GM21381 (cell line): Measurements from ENCODE around the gene CDH13.

Source experiments
- ATAC-seq: cut with Tn5 transposase; IDR thresholded peaks from one replicate; pipeline ENCODE4 v1.9.1; 2021; ENCODE audit warnings: mild to moderate bottlenecking, moderate library complexity; ENCODE audit not compliant: unreplicated experiment

Gene CDH13

GRCh38 chr16:83269048-83269447, 642.3 kb downstream of the CDH13 start:
- ATAC-seq = no peak

GRCh38 chr16:83269541-83269940, 642.8 kb downstream of the CDH13 start:
- no peak for ATAC-seq

- ATAC-seq = no peak
Measured at GRCh38 chr16:83270061-83270460, 643.3 kb downstream of the CDH13 start.

- ATAC-seq = no peak
Measured at GRCh38 chr16:83270640-83271039, 643.9 kb downstream of the CDH13 start.

GRCh38 chr16:83271123-83271522, 644.4 kb downstream of the CDH13 start:
- no peak for ATAC-seq

- no peak for ATAC-seq
Measured at GRCh38 chr16:83271970-83272575, 645.3 kb downstream of the CDH13 start.

- no peak for ATAC-seq
Measured at GRCh38 chr16:83272843-83273242, 646.1 kb downstream of the CDH13 start.

- ATAC-seq = no peak
Measured at GRCh38 chr16:83273504-83274173, 646.9 kb downstream of the CDH13 start.

GRCh38 chr16:83279251-83279650, 652.5 kb downstream of the CDH13 start:
- ATAC-seq = no peak

- no peak for ATAC-seq
Measured at GRCh38 chr16:83285921-83286320, 659.2 kb downstream of the CDH13 start.

GRCh38 chr16:83296505-83296904, 669.7 kb downstream of the CDH13 start:
- no peak for ATAC-seq

- no peak for ATAC-seq
Measured at GRCh38 chr16:83298541-83298940, 671.8 kb downstream of the CDH13 start.

- ATAC-seq = no peak
Measured at GRCh38 chr16:83300326-83300725, 673.6 kb downstream of the CDH13 start.

GRCh38 chr16:83301971-83302370, 675.2 kb downstream of the CDH13 start:
- no peak for ATAC-seq

GRCh38 chr16:83302853-83303252, 676.1 kb downstream of the CDH13 start:
- ATAC-seq = no peak

- ATAC-seq = no peak
Measured at GRCh38 chr16:83305092-83305491, 678.3 kb downstream of the CDH13 start.

GRCh38 chr16:83306961-83307593, 680.3 kb downstream of the CDH13 start:
- no peak for ATAC-seq

- no peak for ATAC-seq
Measured at GRCh38 chr16:83307594-83307992, 680.8 kb downstream of the CDH13 start.

- ATAC-seq = no peak
Measured at GRCh38 chr16:83308414-83308813, 681.6 kb downstream of the CDH13 start.

GRCh38 chr16:83310816-83311215, 684.0 kb downstream of the CDH13 start:
- ATAC-seq = no peak

GRCh38 chr16:83312015-83312717, 685.4 kb downstream of the CDH13 start:
- no peak for ATAC-seq
